Kidney (tissue), 14 donors: ENCODE measurements around the gene GNB5. TPM values are rescaled to one million over a fixed set of nuclear protein-coding genes. Genes with fewer than 3 reads are reported as not detected.

Source experiments
- DNase-seq, 5 donors: peaks; one replicate each; pipeline ENCODE4 v3.0.0-alpha.2; 2013 to 2020
- FAIRE-seq: peaks from 2 replicates; lab custom pipeline; 2012; peaks lifted over from hg19 to GRCh38; lab: Jason Lieb, UNC
- H3K27ac ChIP-seq, 2 donors: one replicate each; pipeline ENCODE4 v1.7.0; 2013; ENCODE audit warnings: low read depth in 2 of 2, low read length in 2 of 2, inconsistent platforms in 1 of 2
- H3K27me3 ChIP-seq: one replicate; pipeline ENCODE4 v1.7.1; 2013; ENCODE audit warnings: low read length, inconsistent platforms; ENCODE audit not compliant: control insufficient read depth, insufficient read depth
- H3K36me3 ChIP-seq, 3 donors: one replicate each; pipeline versions ENCODE4 v1.7.0 to v1.7.1; 2013; ENCODE audit warnings: low read length in 3 of 3, control low read depth in 1 of 3, inconsistent platforms in 1 of 3; ENCODE audit not compliant: insufficient read depth in 3 of 3, control insufficient read depth in 2 of 3
- H3K4me1 ChIP-seq, 3 donors: one replicate each; pipeline versions ENCODE4 v1.7.0 to v1.7.1; 2013; ENCODE audit warnings: low read length in 3 of 3, inconsistent platforms in 1 of 3, low read depth in 1 of 3; ENCODE audit not compliant: control insufficient read depth in 2 of 3, insufficient read depth in 2 of 3
- H3K4me3 ChIP-seq, 3 donors: one replicate each; pipeline versions ENCODE4 v1.7.0 to v1.8.1; 2013; ENCODE audit warnings: low read length in 3 of 3, control low read depth in 1 of 3, inconsistent platforms in 1 of 3
- H3K9ac ChIP-seq, 3 donors: one replicate each; pipeline versions ENCODE4 v1.7.0 to v1.7.1; 2013; ENCODE audit warnings: low read length in 3 of 3, control low read depth in 1 of 3, inconsistent platforms in 1 of 3
- H3K9me3 ChIP-seq, 3 donors: one replicate each; pipeline versions ENCODE4 v1.7.0 to v1.7.1; 2013; ENCODE audit warnings: low read length in 3 of 3, control low read depth in 1 of 3, inconsistent platforms in 1 of 3; ENCODE audit not compliant: control insufficient read depth in 2 of 3, insufficient read depth in 1 of 3
- intact Hi-C: fragments of 100-400 bp; cut with DNase I; formaldehyde crosslinking; loops from one replicate; pipeline ENCODE4 v1.11.1; 2022
- polyA plus RNA-seq: library from polyadenylated mRNA; stranded (reverse); fragments of 350-450 nt; fragmentation: Illumina TruSeq; extraction: RNeasy Lipid Tissue Mini Kit (QIAGEN cat#74804); gene quantifications from one replicate; pipeline ENCODE4 v1.2.3, GENCODE V29; 2014; ENCODE audit warnings: low read depth, low replicate concordance; ENCODE audit not compliant: insufficient read depth
- total RNA-seq: library from RNA; stranded (reverse); fragmentation: NEBNext Ultra II Directional; extraction: Animal tissue kit (Norgen Biotek cat#: 25700); gene quantifications from one replicate; pipeline ENCODE4 v1.2.1, GENCODE V29; 2021
- TF ChIP-seq, protein P1 (sequence below): IDR thresholded peaks from 3 replicates; pipeline ENCODE4 v1.5.1; 2012; ENCODE audit warnings: mild to moderate bottlenecking, moderate library complexity, borderline replicate concordance; ENCODE audit not compliant: insufficient read depth; ENCODE audit errors: extremely low read depth
- donor health status: control.
- donor health status: control.
- donor health status: control.
- donor health status: control.
- donor health status: control.
- donor health status: DM: yes; HTN: yes; CAD: no.
- donor health status: Normal renal cell carcinoma (clear cell type).

GNB5 gene
- total and polyA plus RNA-seq, 2 donors from 2014 or later = 28.3 to 43.6 TPM

DNA sequence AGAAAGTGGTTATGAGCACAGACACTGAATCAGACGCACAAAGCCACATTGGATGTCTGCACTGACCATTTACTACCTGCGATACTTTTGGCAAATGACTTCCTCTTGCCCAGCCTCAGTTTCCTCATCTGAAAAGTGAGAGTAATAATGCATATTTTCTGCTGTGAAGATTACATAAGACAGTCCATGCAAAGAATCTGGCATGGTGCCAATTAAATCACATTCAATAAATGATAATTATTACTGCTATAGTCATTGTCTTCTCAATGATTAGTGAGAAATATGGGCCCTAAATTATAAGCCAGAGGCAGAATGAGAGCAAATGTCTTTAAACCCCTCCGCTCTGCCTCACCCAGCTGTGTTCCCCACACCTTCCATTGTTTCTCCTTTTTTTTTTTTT, 62.6 kb downstream of the GNB5 start:
- TF ChIP-seq, protein P1, sequence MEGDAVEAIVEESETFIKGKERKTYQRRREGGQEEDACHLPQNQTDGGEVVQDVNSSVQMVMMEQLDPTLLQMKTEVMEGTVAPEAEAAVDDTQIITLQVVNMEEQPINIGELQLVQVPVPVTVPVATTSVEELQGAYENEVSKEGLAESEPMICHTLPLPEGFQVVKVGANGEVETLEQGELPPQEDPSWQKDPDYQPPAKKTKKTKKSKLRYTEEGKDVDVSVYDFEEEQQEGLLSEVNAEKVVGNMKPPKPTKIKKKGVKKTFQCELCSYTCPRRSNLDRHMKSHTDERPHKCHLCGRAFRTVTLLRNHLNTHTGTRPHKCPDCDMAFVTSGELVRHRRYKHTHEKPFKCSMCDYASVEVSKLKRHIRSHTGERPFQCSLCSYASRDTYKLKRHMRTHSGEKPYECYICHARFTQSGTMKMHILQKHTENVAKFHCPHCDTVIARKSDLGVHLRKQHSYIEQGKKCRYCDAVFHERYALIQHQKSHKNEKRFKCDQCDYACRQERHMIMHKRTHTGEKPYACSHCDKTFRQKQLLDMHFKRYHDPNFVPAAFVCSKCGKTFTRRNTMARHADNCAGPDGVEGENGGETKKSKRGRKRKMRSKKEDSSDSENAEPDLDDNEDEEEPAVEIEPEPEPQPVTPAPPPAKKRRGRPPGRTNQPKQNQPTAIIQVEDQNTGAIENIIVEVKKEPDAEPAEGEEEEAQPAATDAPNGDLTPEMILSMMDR = no peak
- H3K9me3 ChIP-seq = no peaks in the 10 kb centered on the region
- no peak for FAIRE-seq
- H3K27ac ChIP-seq = no peak overlapping the region
- H3K27me3 ChIP-seq = no peaks in the 10 kb centered on the region
- H3K4me3 ChIP-seq = no peak overlapping the region
- no peaks in the 10 kb centered on the region for H3K4me1 ChIP-seq
- intact Hi-C loops = no loop called here
- H3K36me3 ChIP-seq = peaks cover 0 to 6% (median 2%) of the 10 kb centered on the region in 3 donors
- H3K9ac ChIP-seq = no peak overlapping the region
- DNase-seq = no peak

DNA sequence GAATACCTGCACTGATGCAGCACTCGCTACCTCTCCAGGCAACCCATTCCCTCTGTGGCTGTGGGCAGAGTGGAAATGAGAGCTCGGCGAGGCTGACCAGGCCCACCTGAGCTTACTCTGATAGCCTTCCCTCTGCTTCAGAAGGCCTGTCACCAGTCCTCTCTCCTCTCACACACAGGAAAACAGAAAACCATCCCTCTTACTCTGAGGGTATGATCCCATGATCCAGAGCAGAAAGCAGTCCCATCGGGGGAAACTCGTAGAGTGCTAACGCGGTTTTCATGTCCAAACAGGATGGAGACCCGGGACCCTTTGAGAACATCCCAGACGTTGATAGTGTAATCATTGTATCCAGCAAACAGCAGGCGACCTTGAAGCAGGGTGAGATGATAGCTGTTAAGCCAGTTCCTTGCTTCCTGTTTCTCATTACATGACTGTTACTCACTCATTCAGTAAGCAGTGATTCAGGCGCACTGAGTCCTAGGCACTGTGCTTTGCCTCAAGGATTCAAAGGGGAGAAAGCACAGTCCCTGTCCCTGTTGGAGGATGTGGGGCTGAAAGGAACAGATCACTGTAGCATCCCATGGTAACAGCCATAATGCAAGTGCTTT, 66.8 kb downstream of the GNB5 start:
- Histone ChIP-seq H3K36me3 (peaks cover 0 to 12% (median 2%) of the 10 kb centered on the region in 3 donors), H3K9me3 (no peaks in the 10 kb centered on the region), H3K9ac (no peak overlapping the region), H3K4me3 (no peak overlapping the region), H3K4me1 (no peaks in the 10 kb centered on the region), H3K27me3 (no peaks in the 10 kb centered on the region), H3K27ac (no peak overlapping the region)
- FAIRE-seq = no peak
- intact Hi-C loops = no loop called here
- TF ChIP-seq, protein P1 = no peak
- no peak for DNase-seq

GRCh38 chr15:52121896-52122295, 69.3 kb downstream of the GNB5 start:
- TF ChIP-seq, protein P1 = no peak
- H3K9ac ChIP-seq = no peak overlapping the region
- H3K27ac ChIP-seq = no peak overlapping the region
- no peaks in the 10 kb centered on the region for H3K27me3 ChIP-seq
- intact Hi-C loops = no loop called here
- peaks cover 0 to 5% (median 3%) of the 10 kb centered on the region in 3 donors for H3K4me1 ChIP-seq
- H3K4me3 ChIP-seq = no peak overlapping the region
- FAIRE-seq = no peak
- H3K36me3 ChIP-seq = peaks cover 0 to 12% (median 2%) of the 10 kb centered on the region in 3 donors
- no peak for DNase-seq
- H3K9me3 ChIP-seq = no peaks in the 10 kb centered on the region
